Activated T-helper 2 cell treated with anti-CD3 and anti-CD28 coated beads, Interferon-gamma antibody, Interleukin-2, Interleukin-4, amounts not matched to agents 10 μg/mL and 5 μg/mL and 100 μg/mL, durations not matched to agents 14 hours and 24 hours and 36 hours (primary cell): ENCODE data around the gene TMEM109. TPM values are rescaled to one million over a fixed set of nuclear protein-coding genes. Genes with fewer than 3 reads are reported as not detected.
A peak's percentile ranks its signal among the peaks of the same experiment; 100 is the strongest.

Experiments
- DNase-seq: peaks from one replicate; pipeline ENCODE4 v3.0.0; 2021; ENCODE audit warnings: low spot score
- H3K27ac Mint-ChIP-seq: one replicate; pipeline ENCODE4 v1.8.0; 2021; ENCODE audit warnings: mixed read lengths
- H3K27me3 Mint-ChIP-seq: one replicate; pipeline ENCODE4 v1.8.0; 2021; ENCODE audit warnings: low read depth, mixed read lengths
- H3K36me3 Mint-ChIP-seq: one replicate; pipeline ENCODE4 v1.8.0; 2021; ENCODE audit warnings: low read depth, mixed read lengths
- H3K4me1 Mint-ChIP-seq: one replicate; pipeline ENCODE4 v1.8.0; 2021; ENCODE audit warnings: low read depth, mixed read lengths
- H3K4me3 Mint-ChIP-seq: one replicate; pipeline ENCODE4 v1.8.0; 2021; ENCODE audit warnings: low read depth, mild to moderate bottlenecking, moderate library complexity, mixed read lengths
- H3K9me3 Mint-ChIP-seq: one replicate; pipeline ENCODE4 v1.8.0; 2021; ENCODE audit warnings: mixed read lengths
- intact Hi-C: fragments of 100-400 bp; cut with micrococcal nuclease; formaldehyde crosslinking; loops from one replicate; pipeline ENCODE4 v1.15.1; 2023
- total RNA-seq: library from RNA; stranded (reverse); gene quantifications from 2 replicates; pipeline ENCODE4 v1.2.3, GENCODE V29; 2022

TMEM109 gene
- total RNA-seq, 1 donor from 2014 or later: 112 TPM

GRCh38 chr11:60918939-60919265, 4.9 kb downstream of the TMEM109 start:
- intact Hi-C loops: no loop called here
- Mint-ChIP-seq H3K4me1 (peaks cover 32% of the 10 kb centered on the region), H3K36me3 (peaks cover 58% of the 10 kb centered on the region), H3K27me3 (no peaks in the 10 kb centered on the region), H3K4me3 (no peak overlapping the region), H3K9me3 (no peaks in the 10 kb centered on the region), H3K27ac (no peak overlapping the region)
- DNase-seq: no peak

- no peak for DNase-seq
- Mint-ChIP-seq H3K4me1 (peaks cover 32% of the 10 kb centered on the region), H3K27ac (no peak overlapping the region), H3K9me3 (no peaks in the 10 kb centered on the region), H3K27me3 (no peaks in the 10 kb centered on the region), H3K4me3 (no peak overlapping the region), H3K36me3 (peaks cover 60% of the 10 kb centered on the region)
- intact Hi-C loops: no loop called here
Measured at GRCh38 chr11:60919320-60919719, 5.4 kb downstream of the TMEM109 start.

- no peak overlapping the region for H3K27ac Mint-ChIP-seq
- intact Hi-C loops: no loop called here
- no peak overlapping the region for H3K4me3 Mint-ChIP-seq
- H3K36me3 Mint-ChIP-seq: peaks cover 60% of the 10 kb centered on the region
- DNase-seq: no peak
- H3K9me3 Mint-ChIP-seq: no peaks in the 10 kb centered on the region
- peaks cover 30% of the 10 kb centered on the region for H3K4me1 Mint-ChIP-seq
- H3K27me3 Mint-ChIP-seq: no peaks in the 10 kb centered on the region
Measured at GRCh38 chr11:60919956-60920355, 6.0 kb downstream of the TMEM109 start.

GRCh38 chr11:60921259-60921658, 7.3 kb downstream of the TMEM109 start:
- DNase-seq: no peak
- peaks cover 55% of the 10 kb centered on the region for H3K36me3 Mint-ChIP-seq

GRCh38 chr11:60921777-60922335, 7.9 kb downstream of the TMEM109 start:
- DNase-seq: no peak
- Mint-ChIP-seq H3K27ac (no peak overlapping the region), H3K4me3 (no peak overlapping the region), H3K27me3 (peaks cover 17% of the 10 kb centered on the region), H3K9me3 (no peaks in the 10 kb centered on the region), H3K36me3 (peaks cover 55% of the 10 kb centered on the region), H3K4me1 (peaks cover 22% of the 10 kb centered on the region)
- intact Hi-C loops: no loop called here

More at GRCh38 chr11:60921259-60921658, 7.3 kb downstream of the TMEM109 start:
- intact Hi-C loops: no loop called here
- Mint-ChIP-seq H3K4me1 (peaks cover 25% of the 10 kb centered on the region), H3K9me3 (no peaks in the 10 kb centered on the region), H3K27ac (no peak overlapping the region), H3K27me3 (peaks cover 12% of the 10 kb centered on the region), H3K4me3 (no peak overlapping the region)

- peaks cover 21% of the 10 kb centered on the region for H3K27me3 Mint-ChIP-seq
- peaks cover 46% of the 10 kb centered on the region for H3K36me3 Mint-ChIP-seq
- H3K4me1 Mint-ChIP-seq: peaks cover 17% of the 10 kb centered on the region
- no peak overlapping the region for H3K27ac Mint-ChIP-seq
- DNase-seq: no peak
- intact Hi-C loops: no loop called here
- H3K9me3 Mint-ChIP-seq: no peaks in the 10 kb centered on the region
- H3K4me3 Mint-ChIP-seq: no peak overlapping the region
Measured at GRCh38 chr11:60922906-60923305, 8.9 kb downstream of the TMEM109 start.

- H3K9me3 Mint-ChIP-seq: no peaks in the 10 kb centered on the region
- H3K4me1 Mint-ChIP-seq: peaks cover 17% of the 10 kb centered on the region
- no peak overlapping the region for H3K4me3 Mint-ChIP-seq
- intact Hi-C loops: no loop called here
- peaks cover 21% of the 10 kb centered on the region for H3K27me3 Mint-ChIP-seq
- peaks cover 46% of the 10 kb centered on the region for H3K36me3 Mint-ChIP-seq
- no peak overlapping the region for H3K27ac Mint-ChIP-seq
- DNase-seq: no peak
Measured at GRCh38 chr11:60923326-60923725, 9.4 kb downstream of the TMEM109 start.

GRCh38 chr11:60923800-60924109, 9.8 kb downstream of the TMEM109 start:
- DNase-seq: no peak
- H3K4me1 Mint-ChIP-seq: peaks cover 14% of the 10 kb centered on the region
- H3K4me3 Mint-ChIP-seq: peak overlapping the region; percentile 42
- no peaks in the 10 kb centered on the region for H3K9me3 Mint-ChIP-seq
- peaks cover 21% of the 10 kb centered on the region for H3K27me3 Mint-ChIP-seq
- peaks cover 46% of the 10 kb centered on the region for H3K36me3 Mint-ChIP-seq
- intact Hi-C loops: no loop called here
- H3K27ac Mint-ChIP-seq: no peak overlapping the region

GRCh38 chr11:60924110-60924905, 10.3 kb downstream of the TMEM109 start, which contains the start of gene TMEM132A:
TSS of gene TMEM132A (plus strand) at chr11:60924460. CDS start at chr11:60924634, 174 bp downstream.
- intact Hi-C loops: no loop called here
- Mint-ChIP-seq H3K27ac (no peak within 1 kb of the TSS), H3K4me1 (peaks cover 11% of the 10 kb centered on the region), H3K9me3 (no peaks in the 10 kb centered on the region), H3K27me3 (peaks cover 21% of the 10 kb centered on the region), H3K36me3 (peaks cover 45% of the 10 kb centered on the region), H3K4me3 (peak within 1 kb of the TSS; percentile 51)
- DNase-seq: no peak

- Mint-ChIP-seq H3K36me3 (peaks cover 37% of the 10 kb centered on the region), H3K27me3 (peaks cover 24% of the 10 kb centered on the region), H3K4me1 (peaks cover 8% of the 10 kb centered on the region), H3K9me3 (no peaks in the 10 kb centered on the region), H3K4me3 (peak overlapping the region; percentile 51), H3K27ac (no peak overlapping the region)
- DNase-seq: no peak
- intact Hi-C loops: no loop called here
Measured at GRCh38 chr11:60924906-60925853, 11.2 kb downstream of the TMEM109 start.

- no peak overlapping the region for H3K4me3 Mint-ChIP-seq
- peaks cover 30% of the 10 kb centered on the region for H3K36me3 Mint-ChIP-seq
- DNase-seq: no peak
- no peak overlapping the region for H3K27ac Mint-ChIP-seq
- H3K27me3 Mint-ChIP-seq: peaks cover 24% of the 10 kb centered on the region
- H3K9me3 Mint-ChIP-seq: no peaks in the 10 kb centered on the region
- H3K4me1 Mint-ChIP-seq: peaks cover 8% of the 10 kb centered on the region
- intact Hi-C loops: no loop called here
Measured at GRCh38 chr11:60925868-60926267, 11.9 kb downstream of the TMEM109 start.

GRCh38 chr11:60926500-60926899, 12.5 kb downstream of the TMEM109 start:
- no peak for DNase-seq
- intact Hi-C loops: no loop called here
- Mint-ChIP-seq H3K27ac (no peak overlapping the region), H3K9me3 (no peaks in the 10 kb centered on the region), H3K36me3 (peaks cover 24% of the 10 kb centered on the region), H3K4me1 (peaks cover 8% of the 10 kb centered on the region), H3K4me3 (no peak overlapping the region), H3K27me3 (peaks cover 24% of the 10 kb centered on the region)
